Measurements from ENCODE around the gene RINL.
"Not testable (repeated sequence)": the region's sequence is repeated elsewhere in the genome, so short reads cannot be mapped to it uniquely, and the experiment has no call there.

RINL gene

DNA sequence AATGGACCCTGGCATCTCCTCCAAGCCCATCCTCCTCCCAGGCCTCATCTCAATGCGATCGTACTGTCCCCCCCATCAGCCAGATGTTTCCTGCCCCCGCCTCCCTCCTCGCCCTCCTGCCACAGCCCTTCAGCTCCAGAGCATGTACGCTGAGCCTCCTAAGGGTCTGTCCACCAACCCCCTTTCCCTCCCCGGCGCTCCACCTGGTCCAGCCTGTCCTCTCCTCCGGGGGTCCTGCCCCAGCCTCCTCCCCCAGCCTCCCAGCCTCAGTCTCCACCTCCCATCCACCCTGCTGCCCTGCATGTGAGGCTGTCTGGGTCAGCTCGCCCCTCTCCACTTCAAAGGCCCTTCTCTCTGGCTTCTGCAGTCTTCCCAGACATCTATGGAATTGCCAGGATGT, 16.9 kb upstream of the RINL start:
- TF ChIP-seq, protein P1, sequence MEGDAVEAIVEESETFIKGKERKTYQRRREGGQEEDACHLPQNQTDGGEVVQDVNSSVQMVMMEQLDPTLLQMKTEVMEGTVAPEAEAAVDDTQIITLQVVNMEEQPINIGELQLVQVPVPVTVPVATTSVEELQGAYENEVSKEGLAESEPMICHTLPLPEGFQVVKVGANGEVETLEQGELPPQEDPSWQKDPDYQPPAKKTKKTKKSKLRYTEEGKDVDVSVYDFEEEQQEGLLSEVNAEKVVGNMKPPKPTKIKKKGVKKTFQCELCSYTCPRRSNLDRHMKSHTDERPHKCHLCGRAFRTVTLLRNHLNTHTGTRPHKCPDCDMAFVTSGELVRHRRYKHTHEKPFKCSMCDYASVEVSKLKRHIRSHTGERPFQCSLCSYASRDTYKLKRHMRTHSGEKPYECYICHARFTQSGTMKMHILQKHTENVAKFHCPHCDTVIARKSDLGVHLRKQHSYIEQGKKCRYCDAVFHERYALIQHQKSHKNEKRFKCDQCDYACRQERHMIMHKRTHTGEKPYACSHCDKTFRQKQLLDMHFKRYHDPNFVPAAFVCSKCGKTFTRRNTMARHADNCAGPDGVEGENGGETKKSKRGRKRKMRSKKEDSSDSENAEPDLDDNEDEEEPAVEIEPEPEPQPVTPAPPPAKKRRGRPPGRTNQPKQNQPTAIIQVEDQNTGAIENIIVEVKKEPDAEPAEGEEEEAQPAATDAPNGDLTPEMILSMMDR (IDR thresholded peaks at IDR 0.05; ENCODE audit: borderline replicate concordance, insufficient read depth, low read depth, low read length): no peak
- H3K4me3 ChIP-seq (ENCODE audit: low read depth, low read length): no peak overlapping the region

- H3K4me3 ChIP-seq (ENCODE audit: low read depth, low read length): no peak overlapping the region
- TF ChIP-seq, protein P1 (IDR thresholded peaks at IDR 0.05; ENCODE audit: borderline replicate concordance, insufficient read depth, low read depth, low read length): no peak
Observed at GRCh38 chr19:38893341-38893771, 15.3 kb upstream of the RINL start.

- no peak overlapping the region for H3K4me3 ChIP-seq (ENCODE audit: low read depth, low read length)
- TF ChIP-seq, protein P1 (IDR thresholded peaks at IDR 0.05; ENCODE audit: borderline replicate concordance, insufficient read depth, low read depth, low read length): no peak
Observed at GRCh38 chr19:38892841-38893240, 14.8 kb upstream of the RINL start.

DNA sequence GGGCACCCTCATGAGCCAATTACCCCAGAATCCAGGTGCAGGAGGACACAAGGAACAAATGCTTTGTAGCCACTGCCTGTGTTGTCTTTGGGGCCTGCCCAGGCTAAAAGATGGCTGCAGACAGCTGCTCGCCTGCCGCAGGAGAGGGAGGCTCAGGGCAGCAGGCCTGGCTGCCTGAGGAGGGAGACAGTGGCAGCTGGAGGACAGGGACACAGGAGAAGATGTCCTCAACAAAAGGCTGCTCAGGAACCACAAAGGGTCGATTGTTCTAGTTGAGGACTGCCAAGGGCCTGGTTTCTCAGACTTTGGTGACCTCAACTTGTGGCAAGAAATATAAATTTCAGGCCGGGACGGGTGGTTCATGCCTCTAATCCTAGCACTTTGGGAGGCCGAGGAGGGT, 13.7 kb upstream of the RINL start:
- TF ChIP-seq, protein P1 (IDR thresholded peaks at IDR 0.05; ENCODE audit: borderline replicate concordance, insufficient read depth, low read depth, low read length): no peak

DNA sequence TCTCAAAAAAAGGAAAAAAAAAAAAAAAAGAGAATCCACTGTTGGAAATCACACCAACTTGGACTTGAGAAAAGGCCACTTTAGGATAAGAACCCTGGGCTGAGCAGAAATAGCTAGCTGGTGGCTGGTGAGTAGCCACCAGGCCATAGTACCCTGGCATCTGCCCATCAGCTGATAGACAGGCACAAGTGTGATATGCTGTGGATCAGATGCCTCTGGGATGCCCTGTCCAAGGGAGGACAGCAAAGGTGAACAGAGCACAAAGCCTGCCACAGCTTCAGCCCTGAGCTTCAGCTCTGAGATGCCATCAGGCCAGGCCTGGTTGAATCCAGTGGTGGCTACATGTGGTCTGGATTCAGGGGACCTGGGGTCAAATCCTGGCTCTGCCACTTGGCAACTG, 12.6 kb upstream of the RINL start:
- TF ChIP-seq, protein P1 (IDR thresholded peaks at IDR 0.05; ENCODE audit: borderline replicate concordance, insufficient read depth, low read depth, low read length): no peak
- H3K4me3 ChIP-seq (ENCODE audit: low read depth, low read length): no peak overlapping the region

More for the DNA sequence above, 13.7 kb upstream of the RINL start:
- no peak overlapping the region for H3K4me3 ChIP-seq (ENCODE audit: low read depth, low read length)

- no peak overlapping the region for H3K4me3 ChIP-seq (ENCODE audit: low read depth, low read length)
- TF ChIP-seq, protein P1 (IDR thresholded peaks at IDR 0.05; ENCODE audit: borderline replicate concordance, insufficient read depth, low read depth, low read length): no peak
Observed at GRCh38 chr19:38889803-38890202, 11.7 kb upstream of the RINL start.

GRCh38 chr19:38888876-38889275, 10.8 kb upstream of the RINL start:
- TF ChIP-seq, protein P1 (IDR thresholded peaks at IDR 0.05; ENCODE audit: borderline replicate concordance, insufficient read depth, low read depth, low read length): no peak
- H3K4me3 ChIP-seq (ENCODE audit: low read depth, low read length): no peak overlapping the region

GRCh38 chr19:38884691-38885090, 6.6 kb upstream of the RINL start:
- not testable (repeated sequence) for H3K4me3 ChIP-seq (ENCODE audit: low read depth, low read length)
